Bone marrow (tissue), 2 donors: ENCODE measurements around the gene TMEM269.
"Not testable (repeated sequence)": the region's sequence is repeated elsewhere in the genome, so short reads cannot be mapped to it uniquely, and the experiment has no call there.

ENCODE experiments used
- DNase-seq, 2 donors: peaks; one replicate each; lab custom pipeline; 2025; lab: John Stamatoyannopoulos, UW

Gene TMEM269

DNA sequence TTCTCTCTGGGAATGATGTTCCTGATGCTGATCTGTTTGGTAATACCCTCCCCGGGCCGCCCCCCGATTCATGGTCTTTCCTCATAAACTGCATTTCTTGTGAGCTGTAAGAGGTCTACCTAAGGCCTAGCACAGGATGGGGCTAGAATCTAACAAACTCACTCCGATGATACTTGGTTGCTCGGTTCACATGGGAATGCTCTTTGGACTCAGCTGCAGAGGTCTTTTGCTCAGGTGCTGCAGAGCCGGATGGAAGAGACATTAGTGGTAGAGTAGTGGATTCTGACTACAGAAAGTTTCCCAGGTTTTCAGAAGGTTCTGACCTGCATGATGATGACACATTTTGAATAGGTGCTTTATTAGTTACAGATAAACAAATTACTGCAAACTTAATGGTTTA lies 8.3 kb upstream of the TMEM269 start:
- DNase-seq = no peak

DNA sequence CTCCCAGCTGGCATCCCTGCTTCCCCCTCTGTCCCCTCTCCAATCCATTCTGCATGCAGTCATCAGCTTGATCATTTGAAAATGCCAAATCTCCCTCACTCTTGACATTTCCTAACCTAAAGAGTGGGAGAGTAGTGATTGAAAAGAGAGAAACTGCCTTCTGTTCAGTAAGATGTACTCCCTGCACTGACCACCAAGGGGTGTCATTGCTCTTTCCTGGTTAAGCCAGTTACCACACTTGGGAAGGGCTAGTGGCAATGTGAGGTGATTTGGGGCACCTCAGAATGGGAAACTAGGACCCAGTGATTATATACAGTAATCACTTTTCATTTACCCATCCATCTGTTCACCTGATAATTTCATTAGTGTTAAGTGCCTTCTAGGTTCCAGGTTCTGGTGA lies 6.9 kb upstream of the TMEM269 start:
- peak in 1 of 2 donors; percentile 6 for DNase-seq

DNA sequence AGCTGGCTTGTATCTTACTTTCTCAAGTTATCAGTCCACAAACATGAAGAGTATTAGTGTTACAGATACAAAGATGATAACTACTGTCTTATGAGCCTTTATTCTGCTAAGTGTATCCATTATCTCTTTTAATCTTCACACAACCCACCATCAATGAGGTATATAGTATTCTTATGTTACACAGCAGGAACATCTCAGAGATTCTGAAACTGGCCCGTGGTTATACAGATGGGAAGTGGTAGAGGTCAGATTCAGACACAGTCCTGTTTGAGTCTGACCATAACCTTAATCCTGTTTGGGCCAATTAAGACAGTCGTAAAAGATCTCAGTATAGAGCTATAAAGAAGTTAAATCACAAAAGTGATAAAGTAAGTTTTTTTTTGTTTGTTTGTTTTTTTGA lies 5.1 kb upstream of the TMEM269 start:
- DNase-seq = no peak

DNA sequence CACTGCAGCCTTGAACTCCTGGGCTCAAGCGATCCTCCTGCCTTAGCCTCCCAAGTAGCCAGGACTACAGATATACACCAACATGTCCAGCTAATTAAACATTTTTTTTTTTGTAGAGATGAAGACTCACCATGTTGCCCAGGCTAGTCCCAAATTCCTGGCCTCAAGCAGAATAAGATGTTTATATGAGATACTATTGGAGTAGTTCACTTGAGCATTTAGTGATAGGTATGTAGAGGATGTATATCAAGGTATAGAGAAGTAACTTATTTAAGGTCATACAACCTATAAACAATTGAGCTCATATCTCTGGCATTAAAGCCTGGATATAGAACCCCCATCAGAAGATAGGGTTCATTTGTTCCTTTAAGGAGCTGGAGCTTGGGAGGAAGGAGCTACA lies 4.6 kb upstream of the TMEM269 start:
- DNase-seq = no peak

- DNase-seq = no peak
Observed at GRCh38 chr1:42783092-42783491, 1.7 kb upstream of the TMEM269 start.

DNA sequence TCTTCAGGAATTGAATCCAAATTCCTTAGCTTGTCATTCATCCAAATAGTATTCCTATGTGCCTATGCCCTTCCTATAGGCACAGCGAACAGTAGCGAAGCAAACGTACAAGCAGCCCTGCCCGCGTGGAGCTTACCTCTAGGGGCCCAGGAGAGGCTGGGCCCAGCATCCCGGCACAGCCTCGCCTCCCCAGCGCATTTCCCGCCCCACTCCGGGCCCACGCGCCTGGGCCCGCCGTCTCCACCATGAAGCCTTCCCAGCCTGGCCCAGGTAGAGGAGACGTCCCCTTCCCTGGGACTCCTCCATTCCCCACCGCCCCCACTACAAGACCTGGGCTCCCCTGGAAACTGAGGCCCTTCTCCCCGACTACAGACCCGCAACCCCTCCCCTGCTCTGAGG lies 245 bp upstream of the TMEM269 start:
- DNase-seq = no peak

- no peak for DNase-seq
Observed at GRCh38 chr1:42786097-42786496, 1.3 kb downstream of the TMEM269 start.

DNA sequence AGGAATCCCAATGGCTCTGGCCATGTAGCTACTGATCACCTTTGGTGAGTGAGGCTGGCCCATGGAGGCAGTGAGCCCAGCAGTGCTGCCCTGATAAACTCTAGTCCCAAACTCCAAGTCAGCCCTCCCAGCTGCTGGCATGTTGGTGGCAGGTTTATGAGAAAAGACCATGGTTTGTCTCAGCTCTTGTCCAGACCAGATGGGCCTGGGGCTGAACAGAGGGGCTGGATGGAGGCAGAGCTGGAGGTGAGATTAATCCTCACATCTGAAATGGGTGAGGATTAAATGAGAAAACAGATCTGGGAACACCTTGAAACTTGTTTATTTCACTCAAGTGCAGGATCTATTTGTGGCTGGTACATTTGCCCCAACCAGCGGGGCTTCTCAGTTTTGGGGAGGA lies 3.2 kb downstream of the TMEM269 start:
- no peak for DNase-seq

GRCh38 chr1:42793824-42794223 lies 9.0 kb downstream of the TMEM269 start:
- DNase-seq = no peak

GRCh38 chr1:42797414-42797813 lies 12.6 kb downstream of the TMEM269 start:
- DNase-seq = no peak

GRCh38 chr1:42797979-42798378 lies 13.2 kb downstream of the TMEM269 start:
- no peak for DNase-seq

GRCh38 chr1:42801832-42802473 lies 17.2 kb downstream of the TMEM269 start:
- no peak for DNase-seq

GRCh38 chr1:42806171-42806570 lies 21.4 kb downstream of the TMEM269 start:
- no peak for DNase-seq

DNA sequence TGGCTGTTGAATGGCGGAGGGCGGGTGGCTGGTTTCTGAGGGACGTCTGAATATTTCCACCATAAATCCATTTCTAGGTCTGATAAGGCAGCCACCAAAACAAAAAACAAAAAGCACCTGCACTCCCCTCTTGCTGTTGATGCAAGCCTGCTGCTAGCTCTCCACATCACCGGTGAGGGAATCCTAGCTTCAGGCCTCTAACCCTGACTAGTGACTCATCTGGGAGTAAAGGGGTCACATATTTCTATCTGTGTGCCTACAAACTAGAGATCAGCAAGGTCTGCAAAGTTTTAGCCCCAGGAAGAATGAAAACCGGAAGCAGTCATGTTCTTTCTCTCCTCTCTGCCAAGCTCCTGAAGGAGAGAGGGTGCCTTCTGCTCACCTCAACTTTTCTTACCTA lies 21.8 kb downstream of the TMEM269 start:
- no peak for DNase-seq

- DNase-seq = no peak
Observed at GRCh38 chr1:42807056-42807668, 22.4 kb downstream of the TMEM269 start.

DNA sequence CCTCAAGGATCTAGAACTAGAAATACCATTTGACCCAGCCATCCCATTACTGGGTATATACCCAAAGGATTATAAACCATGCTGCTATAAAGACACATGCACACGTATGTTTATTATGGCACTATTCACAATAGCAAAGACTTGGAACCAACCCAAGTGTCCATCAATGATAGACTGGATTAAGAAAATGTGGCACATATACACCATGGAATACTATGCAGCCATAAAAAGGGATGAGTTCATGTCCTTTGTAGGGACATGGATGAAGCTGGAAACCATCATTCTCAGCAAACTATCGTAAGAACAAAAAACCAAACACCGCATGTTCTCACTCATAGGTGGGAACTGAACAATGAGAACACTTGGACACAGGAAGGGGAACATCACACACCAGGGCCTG lies 30.0 kb downstream of the TMEM269 start:
- not testable (repeated sequence) for DNase-seq

GRCh38 chr1:42815941-42816584 lies 31.3 kb downstream of the TMEM269 start:
- no peak for DNase-seq

- DNase-seq = peak; percentile 66 to 95
Observed at GRCh38 chr1:42816585-42817439, 32.0 kb downstream of the TMEM269 start, which contains the start of the genes ERMAP and SVBP. Gene ERMAP (plus strand): TSS chr1:42817122. CDS start chr1:42830449, 13,327 bp downstream. Gene SVBP (minus strand): TSS chr1:42817397. CDS start chr1:42816544, 853 bp downstream.

DNA sequence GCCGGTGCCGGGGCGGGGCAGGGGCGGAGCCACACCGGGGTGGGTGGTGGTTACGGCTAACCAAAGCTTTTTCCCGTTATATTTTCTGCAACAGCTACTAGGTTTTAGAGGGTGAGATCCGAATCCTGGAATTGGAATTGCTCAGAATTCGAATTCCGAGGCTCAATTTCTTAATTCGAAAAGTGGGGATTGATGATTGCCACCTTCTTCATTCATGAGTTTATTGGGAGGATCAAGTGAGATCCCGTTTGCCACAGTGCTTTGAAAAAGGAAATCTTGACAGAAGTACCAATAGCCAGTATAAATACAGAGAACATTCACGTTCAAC lies 32.6 kb downstream of the TMEM269 start:
- no peak for DNase-seq

- no peak for DNase-seq
Observed at GRCh38 chr1:42817976-42818375, 33.2 kb downstream of the TMEM269 start.

- no peak for DNase-seq
Observed at GRCh38 chr1:42820813-42821212, 36.0 kb downstream of the TMEM269 start.

- no peak for DNase-seq
Observed at GRCh38 chr1:42821690-42822089, 36.9 kb downstream of the TMEM269 start.
